NCI-H2227 treated with DMSO at 0.1 percent for 48 hours (cell line): ENCODE measurements around the gene PBX1.

ENCODE experiments used
- DNase-seq: peaks from one replicate; lab custom pipeline; 2025; lab: John Stamatoyannopoulos, UW

PBX1 gene

GRCh38 chr1:164759979-164760469, 201.0 kb downstream of the PBX1 start:
- no peak for DNase-seq

- no peak for DNase-seq
Measured at GRCh38 chr1:164760569-164760968, 201.6 kb downstream of the PBX1 start.

GRCh38 chr1:164761009-164761408, 202.0 kb downstream of the PBX1 start:
- no peak for DNase-seq

GRCh38 chr1:164763098-164763497, 204.1 kb downstream of the PBX1 start:
- DNase-seq: no peak

- no peak for DNase-seq
Measured at GRCh38 chr1:164764333-164764732, 205.3 kb downstream of the PBX1 start.

- DNase-seq: no peak
Measured at GRCh38 chr1:164765557-164765956, 206.6 kb downstream of the PBX1 start.

- DNase-seq: no peak
Measured at GRCh38 chr1:164765992-164766720, 207.2 kb downstream of the PBX1 start.

- no peak for DNase-seq
Measured at GRCh38 chr1:164767752-164768402, 208.9 kb downstream of the PBX1 start.

- no peak for DNase-seq
Measured at GRCh38 chr1:164768619-164769018, 209.6 kb downstream of the PBX1 start.

- DNase-seq: no peak
Measured at GRCh38 chr1:164769486-164770130, 210.6 kb downstream of the PBX1 start.

- DNase-seq: peak; percentile 24
Measured at GRCh38 chr1:164770131-164770529, 211.1 kb downstream of the PBX1 start.

GRCh38 chr1:164771041-164771618, 212.1 kb downstream of the PBX1 start:
- DNase-seq: no peak

GRCh38 chr1:164771619-164772361, 212.8 kb downstream of the PBX1 start:
- peak; percentile 86 for DNase-seq

- no peak for DNase-seq
Measured at GRCh38 chr1:164772635-164773034, 213.7 kb downstream of the PBX1 start.

GRCh38 chr1:164773102-164773501, 214.1 kb downstream of the PBX1 start:
- DNase-seq: no peak

- DNase-seq: no peak
Measured at GRCh38 chr1:164774413-164774812, 215.4 kb downstream of the PBX1 start.

- peak; percentile 83 for DNase-seq
Measured at GRCh38 chr1:164774819-164775654, 216.1 kb downstream of the PBX1 start.

- no peak for DNase-seq
Measured at GRCh38 chr1:164777518-164777917, 218.5 kb downstream of the PBX1 start.

GRCh38 chr1:164779376-164779775, 220.4 kb downstream of the PBX1 start:
- no peak for DNase-seq

GRCh38 chr1:164780111-164780812, 221.3 kb downstream of the PBX1 start:
- no peak for DNase-seq
